ENCODE measurements around the gene AGR2. TPM values are rescaled to one million over a fixed set of nuclear protein-coding genes. Genes with fewer than 3 reads are reported as not detected.

AGR2 gene
- total and polyA plus RNA-seq, 12 donors = not detected

DNA sequence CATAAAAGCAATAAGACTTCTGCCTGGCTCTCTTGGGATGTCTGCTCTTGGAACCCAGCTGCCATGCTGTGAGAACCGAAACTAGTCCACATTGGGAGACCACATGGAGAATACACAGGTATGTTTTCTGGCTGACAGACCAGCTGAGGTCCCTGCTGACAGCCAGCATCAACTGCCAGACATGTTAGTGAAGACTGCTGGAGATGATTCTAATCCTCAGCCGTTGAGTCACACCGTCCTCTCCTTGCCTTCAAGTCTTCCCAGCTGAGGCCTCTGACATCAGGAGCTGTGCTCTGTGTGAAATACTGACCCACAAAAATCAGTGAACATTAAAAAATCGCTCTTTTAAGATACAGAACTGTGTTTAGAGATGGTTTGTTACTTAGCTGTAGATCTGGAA lies 36.9 kb upstream of the AGR2 start:
- ATAC-seq (no peak), DNase-seq (no peak)
- intact Hi-C loops (cut with DNase I) = no loop called here
- H3K27ac ChIP-seq = no peak overlapping the region
- H3K9me3 ChIP-seq = no peaks in the 10 kb centered on the region
- 84 to 86% methylated on average over 4 of the region's 4 CpGs for WGBS, 2 donors
- no peak overlapping the region for H3K4me3 ChIP-seq
- no peaks in the 10 kb centered on the region for H3K27me3 ChIP-seq
- no peaks in the 10 kb centered on the region for H3K36me3 ChIP-seq
- H3K4me1 ChIP-seq = peaks cover 0 to 5% (median 0%) of the 10 kb centered on the region in 9 donors
- TF ChIP-seq, protein P1, sequence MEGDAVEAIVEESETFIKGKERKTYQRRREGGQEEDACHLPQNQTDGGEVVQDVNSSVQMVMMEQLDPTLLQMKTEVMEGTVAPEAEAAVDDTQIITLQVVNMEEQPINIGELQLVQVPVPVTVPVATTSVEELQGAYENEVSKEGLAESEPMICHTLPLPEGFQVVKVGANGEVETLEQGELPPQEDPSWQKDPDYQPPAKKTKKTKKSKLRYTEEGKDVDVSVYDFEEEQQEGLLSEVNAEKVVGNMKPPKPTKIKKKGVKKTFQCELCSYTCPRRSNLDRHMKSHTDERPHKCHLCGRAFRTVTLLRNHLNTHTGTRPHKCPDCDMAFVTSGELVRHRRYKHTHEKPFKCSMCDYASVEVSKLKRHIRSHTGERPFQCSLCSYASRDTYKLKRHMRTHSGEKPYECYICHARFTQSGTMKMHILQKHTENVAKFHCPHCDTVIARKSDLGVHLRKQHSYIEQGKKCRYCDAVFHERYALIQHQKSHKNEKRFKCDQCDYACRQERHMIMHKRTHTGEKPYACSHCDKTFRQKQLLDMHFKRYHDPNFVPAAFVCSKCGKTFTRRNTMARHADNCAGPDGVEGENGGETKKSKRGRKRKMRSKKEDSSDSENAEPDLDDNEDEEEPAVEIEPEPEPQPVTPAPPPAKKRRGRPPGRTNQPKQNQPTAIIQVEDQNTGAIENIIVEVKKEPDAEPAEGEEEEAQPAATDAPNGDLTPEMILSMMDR (IDR thresholded peaks at IDR 0.05) = no peak

DNA sequence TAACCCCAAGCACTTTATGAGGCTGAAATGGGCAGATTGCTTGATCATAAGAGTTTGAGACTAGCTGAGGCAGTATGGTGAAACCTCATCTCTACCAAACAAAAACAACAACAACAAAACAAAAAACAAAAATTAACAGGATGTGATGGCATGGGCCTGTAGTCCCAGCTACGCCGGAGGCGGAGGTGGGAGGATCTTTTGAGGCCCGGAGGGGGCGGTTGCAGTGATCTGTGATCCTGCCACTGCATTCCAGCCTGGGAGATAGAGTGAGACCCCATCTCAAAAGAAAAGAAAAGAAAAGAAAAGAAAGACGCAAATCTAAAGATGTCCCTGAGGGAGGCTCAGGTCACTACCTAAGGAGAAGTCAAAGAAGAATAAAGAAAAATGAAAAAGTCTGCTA lies 35.3 kb upstream of the AGR2 start:
- Histone ChIP-seq H3K9me3 (no peaks in the 10 kb centered on the region), H3K4me1 (peaks cover 0 to 5% (median 0%) of the 10 kb centered on the region in 9 donors), H3K4me3 (no peak overlapping the region), H3K27ac (no peak overlapping the region), H3K36me3 (no peaks in the 10 kb centered on the region), H3K27me3 (no peaks in the 10 kb centered on the region)
- TF ChIP-seq, protein P1 (IDR thresholded peaks at IDR 0.05) = no peak
- intact Hi-C loops (cut with DNase I) = no loop called here
- ATAC-seq (no peak), DNase-seq (no peak)
- WGBS, 2 donors = 86 to 92% methylated on average over 6 of the region's 6 CpGs

DNA sequence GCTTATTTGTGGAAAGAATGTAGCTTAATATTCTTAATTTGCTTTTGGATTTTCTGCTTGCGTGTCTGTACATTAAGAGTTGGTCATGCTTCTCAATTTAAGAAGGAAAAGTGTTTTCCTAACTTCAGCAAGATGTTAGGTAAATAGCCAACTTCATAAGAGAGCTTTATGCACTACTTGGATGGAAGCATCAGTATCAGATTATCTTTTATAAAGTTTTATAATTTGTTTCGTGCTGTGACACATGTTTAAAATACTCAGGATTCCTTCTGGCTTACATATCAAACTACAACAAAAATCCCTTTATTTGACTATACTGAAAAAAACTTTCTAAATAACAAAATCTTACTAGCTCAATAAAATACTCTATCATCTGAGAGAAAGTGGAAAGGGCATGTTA lies 34.8 kb upstream of the AGR2 start:
- Histone ChIP-seq H3K27ac (no peak overlapping the region), H3K27me3 (no peaks in the 10 kb centered on the region), H3K4me3 (no peak overlapping the region), H3K36me3 (no peaks in the 10 kb centered on the region), H3K9me3 (no peaks in the 10 kb centered on the region), H3K4me1 (peaks cover 0 to 5% (median 0%) of the 10 kb centered on the region in 9 donors)
- TF ChIP-seq, protein P1 (IDR thresholded peaks at IDR 0.05) = no peak
- WGBS, 2 donors = 75% methylated on average over 2 of the region's 2 CpGs
- intact Hi-C loops (cut with DNase I) = no loop called here
- DNase-seq (no peak), ATAC-seq (no peak)

DNA sequence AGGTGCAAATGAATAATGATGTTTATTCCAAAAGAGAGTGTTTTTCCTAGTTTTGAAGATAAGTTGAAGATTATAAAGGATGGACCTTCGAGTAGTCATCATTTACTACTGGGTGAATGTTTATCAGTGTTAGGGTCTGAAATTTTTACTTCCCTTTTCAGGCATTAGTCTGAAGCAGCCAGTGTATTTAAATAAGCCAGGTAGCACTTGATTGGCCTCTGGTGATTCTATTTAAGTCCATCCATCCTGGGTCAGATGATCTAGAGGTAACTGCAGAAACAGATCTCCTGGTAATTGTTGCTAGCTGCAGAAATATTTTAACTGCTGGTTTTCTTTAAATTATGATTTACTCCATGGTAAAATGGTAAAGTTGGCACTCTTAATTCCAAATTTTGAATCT lies 34.1 kb upstream of the AGR2 start:
- DNase-seq (no peak), ATAC-seq (no peak)
- Histone ChIP-seq H3K4me3 (no peak overlapping the region), H3K4me1 (peaks cover 0 to 5% (median 0%) of the 10 kb centered on the region in 9 donors), H3K27me3 (no peaks in the 10 kb centered on the region), H3K36me3 (no peaks in the 10 kb centered on the region), H3K9me3 (no peaks in the 10 kb centered on the region), H3K27ac (no peak overlapping the region)
- TF ChIP-seq, protein P1 (IDR thresholded peaks at IDR 0.05) = no peak
- WGBS, 2 donors = 72 to 83% methylated on average over 1 of the region's 1 CpG
- intact Hi-C loops (cut with DNase I) = no loop called here

Data from heart right ventricle (tissue), 16 donors.